Mesothelial cell of epicardium (in vitro differentiated cells): ENCODE data around the gene REM2. TPM values are rescaled to one million over a fixed set of nuclear protein-coding genes. Genes with fewer than 3 reads are reported as not detected.

Source experiments
- DNase-seq, 2 experiments: peaks; one replicate each; pipeline ENCODE4 v3.0.0; 2021; ENCODE audit warnings: low spot score in 2 of 2; ENCODE audit not compliant: unreplicated experiment in 2 of 2
- H3K27ac Mint-ChIP-seq: 2 replicates; pipeline ENCODE4 v1.8.0; 2021; ENCODE audit warnings: mixed read lengths
- H3K27me3 Mint-ChIP-seq: 2 replicates; pipeline ENCODE4 v1.8.0; 2021; ENCODE audit warnings: low read depth, mixed read lengths
- H3K36me3 Mint-ChIP-seq: 2 replicates; pipeline ENCODE4 v1.8.0; 2021; ENCODE audit warnings: mixed read lengths
- H3K4me1 Mint-ChIP-seq: 2 replicates; pipeline ENCODE4 v1.8.0; 2021; ENCODE audit warnings: mixed read lengths
- H3K4me3 Mint-ChIP-seq: 2 replicates; pipeline ENCODE4 v1.8.0; 2021; ENCODE audit warnings: mild to moderate bottlenecking, moderate library complexity, mixed read lengths
- H3K9me3 Mint-ChIP-seq: 2 replicates; pipeline ENCODE4 v1.8.0; 2021; ENCODE audit warnings: mixed read lengths
- total RNA-seq: library from RNA; stranded (reverse); gene quantifications from 3 replicates; pipeline ENCODE4 v1.2.1, GENCODE V29; 2021
- TF ChIP-seq, protein P1 (sequence below): fragments of 200-600 bp; sonication (generic); IDR thresholded peaks from one replicate; pipeline ENCODE4 v1.5.0; 2021; ENCODE audit warnings: antibody characterized with exemption; ENCODE audit not compliant: unreplicated experiment

Gene REM2
- total RNA-seq, 1 donor from 2014 or later, result 2.6 TPM

- Mint-ChIP-seq H3K9me3 (no peaks in the 10 kb centered on the region), H3K27me3 (no peaks in the 10 kb centered on the region), H3K36me3 (no peaks in the 10 kb centered on the region), H3K4me3 (no peak overlapping the region), H3K4me1 (peaks cover 43% of the 10 kb centered on the region), H3K27ac (no peak overlapping the region)
- no peak for DNase-seq
- TF ChIP-seq, protein P1, sequence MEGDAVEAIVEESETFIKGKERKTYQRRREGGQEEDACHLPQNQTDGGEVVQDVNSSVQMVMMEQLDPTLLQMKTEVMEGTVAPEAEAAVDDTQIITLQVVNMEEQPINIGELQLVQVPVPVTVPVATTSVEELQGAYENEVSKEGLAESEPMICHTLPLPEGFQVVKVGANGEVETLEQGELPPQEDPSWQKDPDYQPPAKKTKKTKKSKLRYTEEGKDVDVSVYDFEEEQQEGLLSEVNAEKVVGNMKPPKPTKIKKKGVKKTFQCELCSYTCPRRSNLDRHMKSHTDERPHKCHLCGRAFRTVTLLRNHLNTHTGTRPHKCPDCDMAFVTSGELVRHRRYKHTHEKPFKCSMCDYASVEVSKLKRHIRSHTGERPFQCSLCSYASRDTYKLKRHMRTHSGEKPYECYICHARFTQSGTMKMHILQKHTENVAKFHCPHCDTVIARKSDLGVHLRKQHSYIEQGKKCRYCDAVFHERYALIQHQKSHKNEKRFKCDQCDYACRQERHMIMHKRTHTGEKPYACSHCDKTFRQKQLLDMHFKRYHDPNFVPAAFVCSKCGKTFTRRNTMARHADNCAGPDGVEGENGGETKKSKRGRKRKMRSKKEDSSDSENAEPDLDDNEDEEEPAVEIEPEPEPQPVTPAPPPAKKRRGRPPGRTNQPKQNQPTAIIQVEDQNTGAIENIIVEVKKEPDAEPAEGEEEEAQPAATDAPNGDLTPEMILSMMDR, result no peak
These were observed 5.6 kb downstream of the REM2 start for GRCh38 chr14:22888662-22889061.

- no peaks in the 10 kb centered on the region for H3K9me3 Mint-ChIP-seq
- H3K27me3 Mint-ChIP-seq, result no peaks in the 10 kb centered on the region
- H3K27ac Mint-ChIP-seq, result no peak overlapping the region
- peaks cover 30% of the 10 kb centered on the region for H3K4me1 Mint-ChIP-seq
- TF ChIP-seq, protein P1, result no peak
- DNase-seq, result no peak
- no peaks in the 10 kb centered on the region for H3K36me3 Mint-ChIP-seq
- H3K4me3 Mint-ChIP-seq, result no peak overlapping the region
These were observed 7.4 kb downstream of the REM2 start for GRCh38 chr14:22890416-22890815.

DNA sequence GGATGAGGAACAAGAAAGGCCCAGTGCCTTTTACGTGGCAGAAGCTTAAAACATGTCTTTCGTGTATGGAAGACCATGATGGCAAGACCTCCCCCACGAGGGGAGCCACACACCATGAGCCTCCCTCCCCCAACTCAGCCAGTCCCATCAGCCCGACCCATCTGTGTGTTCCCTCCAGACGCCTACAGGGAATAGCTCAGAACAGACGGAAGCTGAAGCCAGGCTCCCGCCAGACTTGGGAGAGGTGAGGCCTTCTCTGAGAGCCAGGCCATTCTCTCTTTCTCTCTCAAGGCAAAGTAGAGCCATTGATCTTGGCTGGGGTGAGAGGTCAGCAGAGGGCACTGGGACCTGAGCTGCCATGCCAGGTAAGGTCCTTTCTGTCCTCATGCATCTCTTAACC lies 9.5 kb downstream of the REM2 start:
- Mint-ChIP-seq H3K4me3 (no peak overlapping the region), H3K9me3 (no peaks in the 10 kb centered on the region), H3K27ac (peak overlapping the region; percentile 64), H3K4me1 (peaks cover 16% of the 10 kb centered on the region), H3K36me3 (no peaks in the 10 kb centered on the region), H3K27me3 (no peaks in the 10 kb centered on the region)
- TF ChIP-seq, protein P1, result no peak
- no peak for DNase-seq

DNA sequence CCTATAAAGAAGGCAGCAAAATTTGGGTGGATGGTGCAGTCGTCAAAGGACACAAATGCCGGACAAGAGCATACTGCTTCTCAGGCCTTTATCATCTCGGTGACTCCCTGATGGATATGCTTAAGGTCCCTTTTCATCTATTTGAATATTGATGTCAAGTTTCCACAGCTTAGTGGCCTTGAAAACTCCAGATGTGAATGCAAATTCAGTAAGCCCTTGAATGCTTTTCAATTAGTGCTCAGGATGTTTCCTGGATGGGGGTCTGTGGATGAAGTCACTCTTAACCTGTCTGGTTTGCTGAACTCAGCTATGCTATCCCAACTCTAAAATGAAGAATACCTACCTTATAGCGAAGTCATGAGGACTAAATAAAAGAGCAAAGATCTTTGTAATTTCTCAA lies 10.7 kb downstream of the REM2 start:
- no peaks in the 10 kb centered on the region for H3K9me3 Mint-ChIP-seq

DNA sequence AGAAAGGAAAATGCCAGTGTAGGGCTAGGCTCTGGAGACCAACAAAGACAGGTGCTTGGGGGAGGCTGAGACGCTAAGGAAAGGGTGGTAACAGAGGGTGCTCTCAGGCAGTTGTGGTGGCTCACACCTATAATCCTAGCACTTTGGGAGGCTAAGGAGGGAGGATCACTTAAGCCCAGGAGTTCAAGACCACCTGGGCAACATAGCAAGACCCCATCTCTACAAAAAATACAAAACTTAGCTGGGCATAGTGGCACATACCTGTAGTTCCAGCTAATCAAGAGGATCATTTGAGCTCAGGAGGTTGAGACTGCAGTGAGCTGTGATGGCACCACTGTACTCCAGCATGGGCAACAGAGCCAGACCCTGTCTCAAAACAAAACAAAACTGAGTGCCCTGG lies 12.4 kb downstream of the REM2 start:
- no peaks in the 10 kb centered on the region for H3K27me3 Mint-ChIP-seq
- H3K9me3 Mint-ChIP-seq, result no peaks in the 10 kb centered on the region
- peaks cover under 1% of the 10 kb centered on the region for H3K4me1 Mint-ChIP-seq
- no peak overlapping the region for H3K4me3 Mint-ChIP-seq
- TF ChIP-seq, protein P1, result no peak
- H3K27ac Mint-ChIP-seq, result no peak overlapping the region
- no peak for DNase-seq
- H3K36me3 Mint-ChIP-seq, result no peaks in the 10 kb centered on the region

More for the DNA sequence above, 10.7 kb downstream of the REM2 start:
- TF ChIP-seq, protein P1, result no peak
- Mint-ChIP-seq H3K27ac (no peak overlapping the region), H3K27me3 (no peaks in the 10 kb centered on the region), H3K36me3 (no peaks in the 10 kb centered on the region), H3K4me1 (peaks cover 8% of the 10 kb centered on the region), H3K4me3 (no peak overlapping the region)
- DNase-seq, result no peak

GRCh38 chr14:22896356-22896755 lies 13.3 kb downstream of the REM2 start:
- H3K27me3 Mint-ChIP-seq, result no peaks in the 10 kb centered on the region
- H3K27ac Mint-ChIP-seq, result no peak overlapping the region
- no peak for DNase-seq
- no peaks in the 10 kb centered on the region for H3K9me3 Mint-ChIP-seq
- TF ChIP-seq, protein P1, result no peak
- peaks cover 4% of the 10 kb centered on the region for H3K36me3 Mint-ChIP-seq
- H3K4me3 Mint-ChIP-seq, result no peak overlapping the region
- no peaks in the 10 kb centered on the region for H3K4me1 Mint-ChIP-seq
